RWPE1 (cell line): ENCODE measurements around the gene AP2A1.
A peak's percentile ranks its signal among the peaks of the same experiment; 100 is the strongest.

ENCODE experiments used
- CTCF ChIA-PET: fragments of 350-600 bp; sonication (Branson Sonifier 250); formaldehyde crosslinking; extraction: SDS; loops from one replicate; lab custom pipeline; 2021; lab: Yijun Ruan, JAX
- POLR2A ChIA-PET: fragments of 400-600 bp; formaldehyde crosslinking; extraction: SDS; loops from one replicate; lab custom pipeline; 2020; ENCODE audit warnings: antibody characterized with exemption; ENCODE audit not compliant: low non-redundant PET; lab: Yijun Ruan, JAX
- DNase-seq: peaks from one replicate; pipeline ENCODE4 v3.0.0; 2012; ENCODE audit warnings: low spot score
- H3K27ac ChIP-seq: fragments of 450-650 bp; 2 replicates; pipeline ENCODE4 v1.5.1; 2017
- CTCF ChIP-seq: fragments of 450-650 bp; conservative IDR thresholded peaks from 2 replicates; pipeline ENCODE4 v1.5.1; 2017; ENCODE audit warnings: low read depth, mild to moderate bottlenecking

The AP2A1 gene

GRCh38 chr19:49807058-49807903 lies 40.5 kb downstream of the AP2A1 start:
- no peak for TF ChIP-seq CTCF
- POLR2A ChIA-PET, result interaction anchor here (0.7 kb wide), 1 partner anchor 14 kb away, joined by 3 read pairs; no protein-coding TSS in a partner anchor
- peak overlapping the region; percentile 84 for H3K27ac ChIP-seq
- no peak for DNase-seq
- CTCF ChIA-PET, result interaction anchor here (0.6 to 1.0 kb wide), 2 partner anchors 123 to 126 kb away, joined by 3 to 4 read pairs; no protein-coding TSS in a partner anchor

DNA sequence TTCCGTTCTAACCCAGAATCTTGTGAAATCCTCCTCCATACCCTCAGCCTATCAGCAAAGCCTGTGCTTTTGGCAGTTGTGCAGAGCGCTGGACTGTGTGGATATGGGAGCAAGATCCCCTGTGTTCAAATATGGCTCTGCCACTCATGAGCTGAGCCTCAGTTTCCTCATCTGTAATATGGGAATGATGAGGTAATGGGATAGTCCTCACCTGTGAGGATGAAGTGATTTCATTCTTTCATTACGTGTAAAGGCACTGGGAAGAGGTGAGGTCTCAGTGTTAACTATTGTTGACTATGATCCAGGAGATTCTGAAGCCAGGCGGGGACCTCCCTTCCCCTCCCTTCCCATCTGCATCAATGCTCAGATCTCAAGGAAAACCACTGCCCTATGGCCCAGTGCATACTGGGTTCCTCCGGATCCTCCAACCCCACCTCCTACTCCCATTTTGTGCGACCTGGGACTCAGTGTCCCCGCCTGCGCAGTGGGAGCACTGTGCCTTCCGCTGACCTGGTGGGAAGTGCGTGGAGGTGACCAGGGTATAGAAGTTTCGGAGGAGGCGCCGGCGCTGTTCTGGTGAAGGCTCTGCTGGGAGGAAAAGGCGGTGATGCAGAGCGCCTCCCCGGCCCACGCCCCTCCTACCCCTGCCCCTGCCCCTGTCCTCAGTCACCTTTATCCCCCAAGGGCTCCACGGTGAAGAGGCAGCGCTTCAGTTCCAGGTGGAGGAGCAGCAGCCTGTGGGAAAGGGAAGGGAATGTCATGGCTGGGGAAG lies 41.3 kb downstream of the AP2A1 start:
- CTCF ChIA-PET, result interaction anchor here (0.6 kb wide), 1 partner anchor 127 kb away, joined by 3 read pairs; no protein-coding TSS in a partner anchor
- no peak for TF ChIP-seq CTCF
- H3K27ac ChIP-seq, result peak overlapping the region; percentile 84
- no peak for DNase-seq
- POLR2A ChIA-PET, result interaction anchor here (0.7 kb wide), 1 partner anchor 15 kb away, joined by 3 read pairs; no protein-coding TSS in a partner anchor

DNA sequence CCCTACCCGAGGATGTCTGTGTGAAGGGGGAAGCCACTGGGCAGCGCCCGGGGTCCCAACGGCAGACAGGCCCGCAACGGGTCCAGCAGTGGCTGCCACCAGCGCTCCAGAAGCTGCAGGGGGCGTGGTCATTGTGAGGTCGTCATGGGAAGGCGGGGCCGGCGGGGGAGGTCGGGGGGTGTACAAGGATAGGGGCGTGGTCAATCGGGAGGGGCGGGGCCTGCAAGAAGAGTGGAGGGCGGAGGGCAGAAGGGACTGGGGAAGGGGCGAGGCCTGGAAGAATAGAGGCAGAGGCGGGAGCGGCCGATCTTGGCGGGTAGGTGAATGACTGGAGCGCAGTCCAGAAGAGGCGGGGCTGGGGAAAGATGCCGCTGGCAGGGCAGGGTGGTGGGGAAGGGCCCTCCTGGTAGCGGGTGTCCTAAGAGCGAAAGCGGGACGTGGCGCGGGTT lies 41.9 kb downstream of the AP2A1 start:
- CTCF ChIA-PET, result interaction anchor here (0.8 kb wide), 1 partner anchor 119 kb away, joined by 3 read pairs; no protein-coding TSS in a partner anchor
- POLR2A ChIA-PET, result no interaction called here
- peak overlapping the region; percentile 84 for H3K27ac ChIP-seq
- TF ChIP-seq CTCF, result no peak
- peak; percentile 92 for DNase-seq

DNA sequence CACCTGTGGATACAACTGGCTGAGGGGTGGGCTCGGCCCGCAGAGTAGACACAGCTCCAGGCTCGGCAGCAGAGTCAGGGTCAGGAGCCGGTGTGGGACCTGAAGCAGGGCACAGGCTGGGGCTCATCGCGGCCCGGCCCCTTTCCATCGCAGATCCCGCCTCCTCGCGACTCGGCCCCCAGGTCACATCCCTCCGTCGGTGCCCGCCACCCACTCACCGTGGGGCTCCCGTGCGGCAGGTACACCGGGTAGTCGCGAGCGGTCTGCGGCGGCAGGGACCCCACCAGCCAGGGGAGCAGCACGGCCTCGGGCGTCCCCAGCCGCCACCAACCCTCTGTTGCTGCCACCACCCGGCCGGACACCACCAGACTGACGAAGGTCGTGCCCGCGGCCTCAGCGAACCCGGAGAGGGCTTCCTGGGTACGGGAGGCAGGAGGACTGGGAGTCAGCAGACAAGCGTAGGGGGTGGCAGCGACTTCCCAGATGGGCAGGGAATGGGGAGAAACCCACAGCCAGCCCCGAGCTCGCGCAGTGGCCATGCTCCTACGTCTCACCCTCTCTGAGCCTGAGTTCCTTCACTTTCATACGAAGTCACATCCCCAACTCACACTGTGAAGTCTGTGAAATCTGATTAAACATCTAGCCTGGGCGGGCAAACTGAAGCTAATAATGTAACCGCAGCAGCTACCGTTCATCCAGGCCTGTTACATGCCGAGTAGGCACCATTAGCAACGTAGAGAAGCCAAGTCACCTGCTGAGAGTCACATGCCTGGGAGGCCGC lies 42.5 kb downstream of the AP2A1 start:
- CTCF ChIA-PET, result interaction anchor here (0.8 kb wide), 1 partner anchor 120 kb away, joined by 3 read pairs; no protein-coding TSS in a partner anchor
- peak; percentile 25; the same call in 1 of the 2 replicates for TF ChIP-seq CTCF
- peak; percentile 31 for DNase-seq
- H3K27ac ChIP-seq, result peak overlapping the region; percentile 84
- POLR2A ChIA-PET, result no interaction called here

- peak overlapping the region; percentile 84 for H3K27ac ChIP-seq
- CTCF ChIA-PET, result interaction anchor here (0.6 kb wide), 2 partner anchors 11 to 25 kb away, joined by 3 to 4 read pairs; no protein-coding TSS in a partner anchor
- no peak for DNase-seq
- POLR2A ChIA-PET, result no interaction called here
- TF ChIP-seq CTCF, result no peak
These were observed 43.2 kb downstream of the AP2A1 start for GRCh38 chr19:49809941-49810389.
